ENCODE results near the gene LUC7L3. TPM values are rescaled to one million over a fixed set of nuclear protein-coding genes. Genes with fewer than 3 reads are reported as not detected.

LUC7L3 gene
- total and polyA plus RNA-seq, 2 of the 13 experiments (the other 11 are each of a cell fraction or from before 2014, with no cell fraction given) = 108 to 120 TPM

GRCh38 chr17:50802609-50803571, 83.5 kb downstream of the LUC7L3 start (continued):
- no peak for TF ChIP-seq ZFYVE20 (CRISPR knock-in tag; IDR thresholded peaks at IDR 0.05; ENCODE audit: borderline replicate concordance, low read depth)
- TF ChIP-seq, protein P1, sequence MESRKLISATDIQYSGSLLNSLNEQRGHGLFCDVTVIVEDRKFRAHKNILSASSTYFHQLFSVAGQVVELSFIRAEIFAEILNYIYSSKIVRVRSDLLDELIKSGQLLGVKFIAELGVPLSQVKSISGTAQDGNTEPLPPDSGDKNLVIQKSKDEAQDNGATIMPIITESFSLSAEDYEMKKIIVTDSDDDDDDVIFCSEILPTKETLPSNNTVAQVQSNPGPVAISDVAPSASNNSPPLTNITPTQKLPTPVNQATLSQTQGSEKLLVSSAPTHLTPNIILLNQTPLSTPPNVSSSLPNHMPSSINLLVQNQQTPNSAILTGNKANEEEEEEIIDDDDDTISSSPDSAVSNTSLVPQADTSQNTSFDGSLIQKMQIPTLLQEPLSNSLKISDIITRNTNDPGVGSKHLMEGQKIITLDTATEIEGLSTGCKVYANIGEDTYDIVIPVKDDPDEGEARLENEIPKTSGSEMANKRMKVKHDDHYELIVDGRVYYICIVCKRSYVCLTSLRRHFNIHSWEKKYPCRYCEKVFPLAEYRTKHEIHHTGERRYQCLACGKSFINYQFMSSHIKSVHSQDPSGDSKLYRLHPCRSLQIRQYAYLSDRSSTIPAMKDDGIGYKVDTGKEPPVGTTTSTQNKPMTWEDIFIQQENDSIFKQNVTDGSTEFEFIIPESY (CRISPR knock-in tag; IDR thresholded peaks at IDR 0.05) = no peak
- no peak for TF ChIP-seq SP2 (CRISPR knock-in tag; IDR thresholded peaks at IDR 0.05)
- no peak for TF ChIP-seq PHB2 (IDR thresholded peaks at IDR 0.05; ENCODE audit: partially characterized antibody)
- no peak for TF ChIP-seq ZNF282 (IDR thresholded peaks at IDR 0.05; ENCODE audit: partially characterized antibody)
- no peak for TF ChIP-seq SMAD9 (CRISPR knock-in tag; IDR thresholded peaks at IDR 0.05)
- no peak for TF ChIP-seq ZNF850 (CRISPR knock-in tag; conservative IDR thresholded peaks at IDR 0.05)
- TF ChIP-seq NCOA2 (CRISPR knock-in tag; IDR thresholded peaks at IDR 0.05) = no peak
- TF ChIP-seq RBAK (CRISPR knock-in tag; IDR thresholded peaks at IDR 0.05) = no peak
- TF ChIP-seq, protein P2, sequence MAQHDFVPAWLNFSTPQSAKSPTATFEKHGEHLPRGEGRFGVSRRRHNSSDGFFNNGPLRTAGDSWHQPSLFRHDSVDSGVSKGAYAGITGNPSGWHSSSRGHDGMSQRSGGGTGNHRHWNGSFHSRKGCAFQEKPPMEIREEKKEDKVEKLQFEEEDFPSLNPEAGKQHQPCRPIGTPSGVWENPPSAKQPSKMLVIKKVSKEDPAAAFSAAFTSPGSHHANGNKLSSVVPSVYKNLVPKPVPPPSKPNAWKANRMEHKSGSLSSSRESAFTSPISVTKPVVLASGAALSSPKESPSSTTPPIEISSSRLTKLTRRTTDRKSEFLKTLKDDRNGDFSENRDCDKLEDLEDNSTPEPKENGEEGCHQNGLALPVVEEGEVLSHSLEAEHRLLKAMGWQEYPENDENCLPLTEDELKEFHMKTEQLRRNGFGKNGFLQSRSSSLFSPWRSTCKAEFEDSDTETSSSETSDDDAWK (CRISPR knock-in tag; IDR thresholded peaks at IDR 0.05) = no peak
- TF ChIP-seq, protein P3, sequence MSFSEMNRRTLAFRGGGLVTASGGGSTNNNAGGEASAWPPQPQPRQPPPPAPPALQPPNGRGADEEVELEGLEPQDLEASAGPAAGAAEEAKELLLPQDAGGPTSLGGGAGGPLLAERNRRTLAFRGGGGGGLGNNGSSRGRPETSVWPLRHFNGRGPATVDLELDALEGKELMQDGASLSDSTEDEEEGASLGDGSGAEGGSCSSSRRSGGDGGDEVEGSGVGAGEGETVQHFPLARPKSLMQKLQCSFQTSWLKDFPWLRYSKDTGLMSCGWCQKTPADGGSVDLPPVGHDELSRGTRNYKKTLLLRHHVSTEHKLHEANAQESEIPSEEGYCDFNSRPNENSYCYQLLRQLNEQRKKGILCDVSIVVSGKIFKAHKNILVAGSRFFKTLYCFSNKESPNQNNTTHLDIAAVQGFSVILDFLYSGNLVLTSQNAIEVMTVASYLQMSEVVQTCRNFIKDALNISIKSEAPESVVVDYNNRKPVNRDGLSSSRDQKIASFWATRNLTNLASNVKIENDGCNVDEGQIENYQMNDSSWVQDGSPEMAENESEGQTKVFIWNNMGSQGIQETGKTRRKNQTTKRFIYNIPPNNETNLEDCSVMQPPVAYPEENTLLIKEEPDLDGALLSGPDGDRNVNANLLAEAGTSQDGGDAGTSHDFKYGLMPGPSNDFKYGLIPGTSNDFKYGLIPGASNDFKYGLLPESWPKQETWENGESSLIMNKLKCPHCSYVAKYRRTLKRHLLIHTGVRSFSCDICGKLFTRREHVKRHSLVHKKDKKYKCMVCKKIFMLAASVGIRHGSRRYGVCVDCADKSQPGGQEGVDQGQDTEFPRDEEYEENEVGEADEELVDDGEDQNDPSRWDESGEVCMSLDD (CRISPR knock-in tag; IDR thresholded peaks at IDR 0.05; ENCODE audit: borderline replicate concordance) = 0 out of 2 replicates have a peak, but pooled peaks have one; percentile 63
- no peak for TF ChIP-seq POGZ (CRISPR knock-in tag; IDR thresholded peaks at IDR 0.05)
- TF ChIP-seq SMYD3 (CRISPR knock-in tag; IDR thresholded peaks at IDR 0.05) = no peak
- no peak for TF ChIP-seq E2F5 (CRISPR knock-in tag; conservative IDR thresholded peaks at IDR 0.05)
- no peak for TF ChIP-seq NFRKB (IDR thresholded peaks at IDR 0.05)
- TF ChIP-seq, protein P4, sequence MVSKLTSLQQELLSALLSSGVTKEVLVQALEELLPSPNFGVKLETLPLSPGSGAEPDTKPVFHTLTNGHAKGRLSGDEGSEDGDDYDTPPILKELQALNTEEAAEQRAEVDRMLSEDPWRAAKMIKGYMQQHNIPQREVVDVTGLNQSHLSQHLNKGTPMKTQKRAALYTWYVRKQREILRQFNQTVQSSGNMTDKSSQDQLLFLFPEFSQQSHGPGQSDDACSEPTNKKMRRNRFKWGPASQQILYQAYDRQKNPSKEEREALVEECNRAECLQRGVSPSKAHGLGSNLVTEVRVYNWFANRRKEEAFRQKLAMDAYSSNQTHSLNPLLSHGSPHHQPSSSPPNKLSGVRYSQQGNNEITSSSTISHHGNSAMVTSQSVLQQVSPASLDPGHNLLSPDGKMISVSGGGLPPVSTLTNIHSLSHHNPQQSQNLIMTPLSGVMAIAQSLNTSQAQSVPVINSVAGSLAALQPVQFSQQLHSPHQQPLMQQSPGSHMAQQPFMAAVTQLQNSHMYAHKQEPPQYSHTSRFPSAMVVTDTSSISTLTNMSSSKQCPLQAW (CRISPR knock-in tag; IDR thresholded peaks at IDR 0.05) = no peak
